Naive B cell (primary cell): ENCODE results near the gene PLA2G4E. TPM values are rescaled to one million over a fixed set of nuclear protein-coding genes. Genes with fewer than 3 reads are reported as not detected.
A peak's percentile ranks its signal among the peaks of the same experiment; 100 is the strongest.

Experiments used
- ATAC-seq, 2 donors: fragments of 150-1000 bp; cut with Tn5 transposase; 2 replicates each; pipeline ENCODE4 v1.10.0; 2021; ENCODE audit warnings: low read depth in 2 of 2, mild to moderate bottlenecking in 2 of 2, moderate library complexity in 2 of 2
- DNase-seq: peaks from one replicate; pipeline ENCODE4 v3.0.0; 2022
- H3K27ac Mint-ChIP-seq, 6 donors: one replicate each; pipeline ENCODE4 v1.8.0; 2020 to 2022; ENCODE audit warnings: mild to moderate bottlenecking in 6 of 6, mixed read lengths in 6 of 6, moderate library complexity in 5 of 6, inconsistent platforms in 2 of 6
- H3K27me3 Mint-ChIP-seq, 3 donors: one replicate each; pipeline ENCODE4 v1.8.0; 2021 to 2022; ENCODE audit warnings: mixed read lengths in 3 of 3, mild to moderate bottlenecking in 1 of 3
- H3K36me3 Mint-ChIP-seq, 2 donors: one replicate each; pipeline ENCODE4 v1.8.0; 2020 to 2022; ENCODE audit warnings: mixed read lengths in 2 of 2, inconsistent platforms in 1 of 2, mild to moderate bottlenecking in 1 of 2
- H3K4me1 Mint-ChIP-seq, 3 donors: one replicate each; pipeline ENCODE4 v1.8.0; 2020 to 2022; ENCODE audit warnings: mixed read lengths in 3 of 3, inconsistent platforms in 1 of 3, mild to moderate bottlenecking in 1 of 3, moderate library complexity in 1 of 3
- H3K4me3 Mint-ChIP-seq, 8 donors: one replicate each; pipeline ENCODE4 v1.8.0; 2020 to 2022; ENCODE audit warnings: mild to moderate bottlenecking in 8 of 8, mixed read lengths in 8 of 8, moderate library complexity in 8 of 8, inconsistent platforms in 2 of 8
- H3K9me3 Mint-ChIP-seq, 7 donors: one replicate each; pipeline ENCODE4 v1.8.0; 2020 to 2022; ENCODE audit warnings: mixed read lengths in 7 of 7, mild to moderate bottlenecking in 5 of 7, inconsistent platforms in 2 of 7, moderate library complexity in 1 of 7
- polyA plus RNA-seq, 6 donors: library from polyadenylated mRNA; unstranded; fragments of 300-500 nt; fragmentation: Illumina TruSeq; gene quantifications; one replicate each; pipeline ENCODE4 v1.2.3, GENCODE V29; 2021; ENCODE audit warnings: low read depth in 6 of 6

The PLA2G4E gene
- polyA plus RNA-seq, 6 donors from 2014 or later: not detected

DNA sequence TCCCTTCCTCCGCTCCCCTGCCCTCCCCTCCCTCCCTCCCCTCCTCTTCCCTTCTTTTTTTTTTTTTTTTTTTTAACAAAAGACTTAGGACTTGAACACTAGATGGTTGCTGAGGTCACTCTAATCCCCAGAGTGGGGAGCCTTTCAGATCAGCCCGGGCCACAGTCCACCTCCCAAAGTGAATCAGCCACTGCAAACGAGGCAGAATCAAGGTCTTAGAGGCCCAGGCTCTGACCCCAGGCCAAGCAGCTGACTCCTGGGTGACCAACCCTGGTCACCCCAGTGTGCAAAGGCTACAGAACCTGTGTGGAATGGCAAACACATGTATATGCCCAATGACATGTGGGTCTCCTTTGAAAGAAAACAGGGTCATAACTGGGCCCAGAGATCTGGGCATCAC is 30.2 kb downstream of the PLA2G4E start:
- Mint-ChIP-seq H3K36me3 (no peaks in the 10 kb centered on the region), H3K27ac (no peak overlapping the region), H3K9me3 (no peaks in the 10 kb centered on the region), H3K27me3 (peaks cover 0 to 20% (median 8%) of the 10 kb centered on the region in 3 donors), H3K4me1 (peaks cover 0 to 4% (median 0%) of the 10 kb centered on the region in 3 donors), H3K4me3 (no peak overlapping the region)
- ATAC-seq: no peak
- no peak for DNase-seq

DNA sequence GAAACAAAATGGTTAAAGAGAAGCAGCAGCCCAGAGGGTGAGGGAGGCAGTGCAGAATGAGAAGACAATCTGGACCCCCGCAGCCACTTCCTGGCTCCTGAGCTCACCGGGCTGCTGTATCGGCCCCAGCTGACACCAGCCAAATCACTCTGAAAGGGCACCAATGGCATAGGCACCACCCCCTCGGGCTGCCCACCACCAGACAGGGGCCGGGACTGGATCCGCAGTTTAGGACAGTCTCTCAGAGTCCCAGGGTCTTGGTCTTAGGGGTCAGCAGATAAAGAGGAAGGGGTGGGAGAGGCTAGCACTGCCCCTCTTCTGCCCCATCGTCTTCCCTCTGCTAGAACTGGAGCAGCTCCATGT is 30.6 kb downstream of the PLA2G4E start:
- DNase-seq (no peak), ATAC-seq (no peak)
- peaks cover 0 to 24% (median 8%) of the 10 kb centered on the region in 3 donors for H3K27me3 Mint-ChIP-seq
- H3K36me3 Mint-ChIP-seq: no peaks in the 10 kb centered on the region
- peaks cover 0 to 4% (median 0%) of the 10 kb centered on the region in 3 donors for H3K4me1 Mint-ChIP-seq
- no peak overlapping the region for H3K4me3 Mint-ChIP-seq
- no peak overlapping the region for H3K27ac Mint-ChIP-seq
- H3K9me3 Mint-ChIP-seq: no peaks in the 10 kb centered on the region

DNA sequence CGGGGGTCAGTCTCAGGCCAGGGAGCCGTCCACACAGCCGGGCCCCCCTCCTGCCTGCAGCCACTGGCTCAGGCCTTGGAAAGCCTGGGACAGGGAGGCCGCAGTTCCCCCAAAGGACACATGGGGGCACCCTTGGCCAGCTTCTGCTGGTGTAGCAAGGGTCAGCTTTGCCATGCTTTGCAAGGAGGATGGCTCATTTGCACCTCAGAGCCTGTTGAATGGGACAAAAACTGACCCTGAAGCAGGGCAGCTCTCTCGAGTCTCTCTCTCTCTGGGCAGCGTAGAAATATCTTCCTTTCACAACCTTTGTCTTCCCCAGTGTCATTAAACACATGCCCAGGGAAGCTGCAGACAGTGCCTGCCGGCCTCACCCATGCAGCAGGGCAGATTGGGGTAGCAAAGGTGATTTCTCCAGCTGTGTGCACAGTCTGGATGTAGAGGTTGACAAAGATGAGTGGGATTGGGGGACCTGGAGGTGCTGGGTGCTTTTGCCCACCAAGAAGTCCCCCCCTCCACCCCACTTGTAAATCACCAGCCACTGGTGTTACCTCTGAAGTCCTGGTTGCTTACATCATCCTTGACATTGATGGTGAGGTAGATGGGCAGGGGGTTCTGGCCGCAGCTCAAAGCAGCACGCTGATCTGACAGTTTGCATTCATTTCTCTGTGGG is 31.1 kb downstream of the PLA2G4E start:
- peaks cover 0 to 24% (median 8%) of the 10 kb centered on the region in 3 donors for H3K27me3 Mint-ChIP-seq
- H3K4me1 Mint-ChIP-seq: peaks cover 0 to 4% (median 0%) of the 10 kb centered on the region in 3 donors
- DNase-seq: peak; percentile 75
- H3K4me3 Mint-ChIP-seq: no peak overlapping the region
- H3K27ac Mint-ChIP-seq: no peak overlapping the region
- H3K9me3 Mint-ChIP-seq: no peaks in the 10 kb centered on the region
- H3K36me3 Mint-ChIP-seq: no peaks in the 10 kb centered on the region
- ATAC-seq: peak; percentile 85 to 94

DNA sequence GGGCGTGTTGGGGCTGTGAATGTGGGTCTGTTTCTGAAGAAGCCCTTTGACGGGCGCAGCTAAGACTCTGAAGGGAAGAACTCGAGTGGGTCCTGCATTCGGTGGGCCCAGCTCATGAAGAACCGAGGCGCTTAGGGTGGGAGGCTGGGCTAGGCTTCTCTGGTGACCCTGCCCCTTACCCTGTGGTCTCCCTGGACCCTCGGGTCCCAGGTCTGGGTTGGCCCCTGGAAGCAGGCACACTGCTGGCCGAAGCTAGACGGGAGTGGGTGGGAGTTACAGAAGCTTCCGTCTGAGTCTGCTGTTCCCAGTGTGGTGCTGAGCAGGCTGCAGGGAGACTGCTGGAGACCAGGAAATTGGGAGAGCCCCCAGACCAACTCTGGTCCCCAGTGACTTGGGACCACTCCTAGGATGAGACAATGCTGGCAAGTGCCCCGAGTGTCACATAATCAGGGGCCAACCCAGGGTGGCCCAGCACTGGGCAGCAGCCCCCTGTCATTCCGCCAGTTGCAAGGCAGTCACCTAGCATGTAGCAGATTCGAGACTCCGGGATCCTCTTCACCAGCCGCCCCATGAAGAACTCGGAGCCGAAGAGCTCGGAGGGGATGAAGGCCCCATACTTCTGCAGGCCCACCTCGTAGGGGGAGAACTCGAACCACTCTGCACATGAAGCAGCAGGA is 31.8 kb downstream of the PLA2G4E start:
- H3K4me1 Mint-ChIP-seq: peaks cover 0 to 4% (median 0%) of the 10 kb centered on the region in 3 donors
- H3K4me3 Mint-ChIP-seq: no peak overlapping the region
- peaks cover 0 to 26% (median 8%) of the 10 kb centered on the region in 3 donors for H3K27me3 Mint-ChIP-seq

DNA sequence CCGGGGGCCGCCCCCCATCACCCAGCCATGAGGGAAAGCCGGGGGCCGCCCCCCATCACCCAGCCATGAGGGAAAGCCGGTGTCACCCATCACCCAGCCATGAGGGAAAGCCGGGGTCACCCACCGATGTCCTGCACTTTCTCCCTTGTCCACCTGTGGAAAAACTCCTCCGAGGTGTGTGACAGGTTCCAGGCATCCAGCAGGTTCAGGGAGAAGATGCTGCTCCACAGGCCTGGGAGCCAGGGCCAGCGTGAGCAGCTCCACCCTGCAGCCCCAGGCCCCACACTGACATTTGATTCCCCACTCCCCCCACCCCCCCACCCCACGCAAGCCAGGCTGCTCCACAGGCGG is 32.9 kb downstream of the PLA2G4E start:
- H3K27ac Mint-ChIP-seq: no peak overlapping the region
- H3K4me3 Mint-ChIP-seq: no peak overlapping the region
- peaks cover 0 to 4% (median 0%) of the 10 kb centered on the region in 3 donors for H3K4me1 Mint-ChIP-seq
- H3K9me3 Mint-ChIP-seq: no peaks in the 10 kb centered on the region
- no peaks in the 10 kb centered on the region for H3K36me3 Mint-ChIP-seq
- H3K27me3 Mint-ChIP-seq: peaks cover 0 to 30% (median 8%) of the 10 kb centered on the region in 3 donors
- DNase-seq: no peak
- no peak for ATAC-seq

More for the DNA sequence above, 31.8 kb downstream of the PLA2G4E start:
- DNase-seq (no peak), ATAC-seq (peak in 1 of 2 donors; percentile 13)
- Mint-ChIP-seq H3K9me3 (no peaks in the 10 kb centered on the region), H3K36me3 (no peaks in the 10 kb centered on the region), H3K27ac (no peak overlapping the region)

DNA sequence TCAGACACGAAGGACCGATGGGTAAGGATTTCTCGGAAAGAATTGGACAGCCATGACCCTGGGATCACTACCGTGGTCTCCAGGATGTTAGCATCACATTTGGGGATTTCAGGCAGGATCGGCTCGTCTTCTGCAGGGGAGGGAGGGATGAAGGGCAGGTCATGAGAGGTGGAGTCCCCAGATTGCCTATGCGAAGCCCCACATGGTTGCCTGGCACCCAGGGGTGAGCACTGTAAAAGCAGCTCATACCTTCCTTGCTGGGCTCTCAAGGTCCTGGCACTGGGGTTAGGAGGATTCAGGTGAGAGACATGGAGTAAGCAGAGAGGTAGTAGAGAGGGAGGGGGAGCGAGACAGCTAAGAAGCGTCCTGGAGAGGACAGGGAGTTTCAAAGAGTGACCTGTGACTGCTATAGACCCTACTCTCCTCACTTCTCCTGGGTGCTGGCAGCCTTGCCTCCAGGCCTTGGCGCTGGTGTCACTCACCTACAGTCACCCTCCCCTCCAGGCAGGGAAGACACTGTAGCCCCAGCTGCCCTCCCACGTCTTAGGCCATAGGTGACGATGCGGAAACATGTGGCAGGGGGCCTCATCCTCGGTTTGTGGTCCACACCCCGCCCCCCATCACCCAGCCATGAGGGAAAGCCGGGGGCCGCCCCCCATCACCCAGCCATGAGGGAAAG is 33.5 kb downstream of the PLA2G4E start:
- Mint-ChIP-seq H3K27me3 (peaks cover 0 to 30% (median 8%) of the 10 kb centered on the region in 3 donors), H3K27ac (no peak overlapping the region), H3K9me3 (no peaks in the 10 kb centered on the region), H3K4me1 (peaks cover 0 to 4% (median 0%) of the 10 kb centered on the region in 3 donors), H3K4me3 (no peak overlapping the region), H3K36me3 (no peaks in the 10 kb centered on the region)
- ATAC-seq (no peak), DNase-seq (no peak)

DNA sequence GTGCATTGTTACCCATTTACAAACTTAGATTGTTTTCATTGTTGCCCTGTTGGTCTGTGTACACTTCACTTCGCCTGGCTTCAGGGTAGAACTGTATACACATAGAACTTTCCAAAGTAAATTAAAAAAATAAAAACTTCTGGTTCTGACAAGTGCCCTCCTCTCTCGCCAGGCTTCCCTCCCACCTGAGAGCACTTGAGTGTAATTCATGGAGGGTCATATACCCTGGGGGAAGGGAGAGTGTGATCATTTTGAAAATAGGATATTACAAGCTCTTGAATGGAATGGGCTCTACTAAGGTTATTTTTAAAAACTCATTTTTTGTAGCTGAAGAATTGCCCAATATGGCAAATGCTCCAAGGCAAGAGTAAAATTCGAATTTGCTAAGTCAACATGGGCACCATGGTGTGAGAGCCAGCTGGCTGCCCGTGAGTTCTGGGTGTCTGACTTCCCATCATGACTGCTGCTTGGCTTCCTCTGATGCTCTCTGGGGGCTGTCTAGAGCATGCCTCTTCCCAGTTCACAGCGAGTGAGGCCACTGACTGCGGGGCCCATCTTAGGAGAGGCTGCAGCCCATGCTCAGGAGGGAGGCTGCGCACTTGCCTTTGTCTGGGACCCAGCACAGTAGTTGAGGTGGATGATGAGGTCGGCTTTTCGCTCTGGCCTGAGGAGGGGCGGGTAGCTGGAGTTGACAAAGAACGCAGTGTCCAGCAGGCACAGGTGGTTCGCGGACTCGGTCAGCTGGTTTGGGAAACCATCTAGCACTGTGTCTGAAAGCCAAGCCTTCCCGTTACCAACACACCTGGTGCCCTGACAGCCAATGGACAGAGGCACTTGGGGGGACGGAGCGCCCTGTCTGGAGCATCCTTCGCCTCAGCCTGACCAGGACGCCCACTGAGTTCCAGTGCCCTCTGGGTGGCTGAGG is 35.3 kb downstream of the PLA2G4E start:
- Mint-ChIP-seq H3K36me3 (no peaks in the 10 kb centered on the region), H3K4me3 (no peak overlapping the region), H3K4me1 (peaks cover 0 to 4% (median 0%) of the 10 kb centered on the region in 3 donors), H3K9me3 (no peaks in the 10 kb centered on the region), H3K27me3 (peaks cover 0 to 30% (median 8%) of the 10 kb centered on the region in 3 donors), H3K27ac (no peak overlapping the region)
- no peak for DNase-seq
- no peak for ATAC-seq

DNA sequence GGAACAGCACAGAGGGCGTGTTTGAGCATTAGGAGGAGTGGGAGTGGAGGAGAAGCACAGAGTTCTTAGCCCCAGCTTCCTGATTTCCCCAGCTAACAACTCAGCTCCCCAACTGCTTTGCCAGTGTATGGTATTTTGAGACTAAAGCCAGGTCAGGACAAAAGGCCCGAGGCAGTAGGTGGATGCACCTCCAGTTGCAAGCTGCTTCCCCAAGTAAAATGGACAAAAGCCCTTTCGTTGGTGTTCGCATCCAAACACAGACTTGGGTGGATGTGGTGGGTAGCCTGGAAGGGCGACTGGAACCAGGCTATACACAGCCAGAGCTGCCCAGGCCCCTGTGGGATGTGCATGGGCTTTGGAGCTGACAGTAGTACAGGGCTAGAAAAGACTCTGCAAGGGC is 36.2 kb downstream of the PLA2G4E start:
- no peaks in the 10 kb centered on the region for H3K9me3 Mint-ChIP-seq
- no peak overlapping the region for H3K4me3 Mint-ChIP-seq
- peaks cover 0 to 23% (median 8%) of the 10 kb centered on the region in 3 donors for H3K27me3 Mint-ChIP-seq
- no peak overlapping the region for H3K27ac Mint-ChIP-seq
- H3K4me1 Mint-ChIP-seq: peaks cover 0 to under 1% (median 0%) of the 10 kb centered on the region in 3 donors
- no peak for ATAC-seq
- no peak for DNase-seq
- no peaks in the 10 kb centered on the region for H3K36me3 Mint-ChIP-seq

DNA sequence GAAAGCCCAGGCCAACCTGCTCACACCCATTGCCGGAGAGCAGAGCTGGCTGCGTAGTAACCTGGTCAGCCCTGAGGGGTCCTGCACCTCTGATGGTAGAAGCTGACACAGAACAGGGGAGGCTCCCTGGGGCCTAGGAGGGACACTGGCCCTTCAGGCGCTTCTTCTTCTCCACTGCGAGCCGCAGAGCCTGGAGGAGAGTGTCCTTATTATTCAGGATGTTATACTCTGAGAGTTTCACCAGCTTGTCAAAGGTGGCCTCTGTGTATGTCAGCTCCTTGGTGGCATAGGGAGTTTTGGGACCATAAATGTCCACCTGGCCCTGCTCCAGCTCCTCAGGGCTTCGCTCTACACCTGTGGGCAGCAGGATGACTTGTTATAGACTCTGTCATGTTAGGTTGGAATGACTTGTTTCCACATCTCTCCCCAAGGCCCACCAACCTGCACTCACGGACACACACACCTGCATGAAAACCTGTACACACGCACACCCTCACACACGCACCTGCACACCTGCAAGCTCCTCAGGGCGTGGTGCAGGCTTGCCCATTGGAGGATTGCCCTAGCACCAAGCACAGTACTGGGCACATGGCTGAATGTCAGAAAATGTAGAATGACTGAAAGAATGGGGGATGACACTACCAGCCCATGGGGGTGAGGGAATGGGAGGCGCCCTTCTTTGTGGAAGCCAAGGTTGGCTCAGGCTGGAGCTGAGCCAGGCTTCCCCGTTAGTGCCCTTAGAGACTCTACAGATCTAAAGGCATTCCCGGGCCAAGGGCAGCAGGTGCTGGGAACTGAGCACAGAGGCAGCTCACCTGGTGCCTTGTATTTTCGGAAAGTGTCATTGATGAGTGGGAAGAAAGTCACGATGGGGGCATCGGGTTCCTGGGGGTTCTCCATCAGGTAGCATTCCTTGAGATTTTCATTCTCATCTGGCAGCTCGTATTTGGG is 36.9 kb downstream of the PLA2G4E start:
- no peak for DNase-seq
- Mint-ChIP-seq H3K4me3 (no peak overlapping the region), H3K36me3 (no peaks in the 10 kb centered on the region), H3K27me3 (peaks cover 0 to 19% (median 7%) of the 10 kb centered on the region in 3 donors), H3K4me1 (no peaks in the 10 kb centered on the region), H3K27ac (no peak overlapping the region), H3K9me3 (no peaks in the 10 kb centered on the region)
- no peak for ATAC-seq

DNA sequence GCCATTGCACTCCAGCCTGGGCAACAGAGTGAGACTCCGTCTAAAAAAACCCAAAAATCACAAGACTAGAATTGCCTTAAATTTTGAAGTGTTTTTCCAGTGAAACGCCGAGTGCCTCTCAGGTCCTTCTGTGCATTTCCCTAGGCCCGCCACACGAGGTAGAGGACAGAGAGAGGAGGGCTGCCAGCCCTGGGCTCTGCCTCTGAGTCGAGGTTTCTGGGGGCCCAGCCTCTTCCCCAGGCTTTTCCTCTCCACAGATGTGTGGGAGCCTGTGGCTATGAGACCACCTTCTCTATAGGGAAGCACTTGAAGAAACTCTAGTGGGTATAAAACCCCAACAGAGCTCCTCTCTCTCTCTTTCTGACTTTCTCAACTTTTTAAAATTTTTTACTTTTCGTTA is 37.6 kb downstream of the PLA2G4E start:
- DNase-seq: no peak
- no peak for ATAC-seq
- Mint-ChIP-seq H3K36me3 (no peaks in the 10 kb centered on the region), H3K27ac (no peak overlapping the region), H3K27me3 (peaks cover 0 to 12% (median under 1%) of the 10 kb centered on the region in 3 donors), H3K9me3 (no peaks in the 10 kb centered on the region), H3K4me1 (no peaks in the 10 kb centered on the region), H3K4me3 (no peak overlapping the region)

DNA sequence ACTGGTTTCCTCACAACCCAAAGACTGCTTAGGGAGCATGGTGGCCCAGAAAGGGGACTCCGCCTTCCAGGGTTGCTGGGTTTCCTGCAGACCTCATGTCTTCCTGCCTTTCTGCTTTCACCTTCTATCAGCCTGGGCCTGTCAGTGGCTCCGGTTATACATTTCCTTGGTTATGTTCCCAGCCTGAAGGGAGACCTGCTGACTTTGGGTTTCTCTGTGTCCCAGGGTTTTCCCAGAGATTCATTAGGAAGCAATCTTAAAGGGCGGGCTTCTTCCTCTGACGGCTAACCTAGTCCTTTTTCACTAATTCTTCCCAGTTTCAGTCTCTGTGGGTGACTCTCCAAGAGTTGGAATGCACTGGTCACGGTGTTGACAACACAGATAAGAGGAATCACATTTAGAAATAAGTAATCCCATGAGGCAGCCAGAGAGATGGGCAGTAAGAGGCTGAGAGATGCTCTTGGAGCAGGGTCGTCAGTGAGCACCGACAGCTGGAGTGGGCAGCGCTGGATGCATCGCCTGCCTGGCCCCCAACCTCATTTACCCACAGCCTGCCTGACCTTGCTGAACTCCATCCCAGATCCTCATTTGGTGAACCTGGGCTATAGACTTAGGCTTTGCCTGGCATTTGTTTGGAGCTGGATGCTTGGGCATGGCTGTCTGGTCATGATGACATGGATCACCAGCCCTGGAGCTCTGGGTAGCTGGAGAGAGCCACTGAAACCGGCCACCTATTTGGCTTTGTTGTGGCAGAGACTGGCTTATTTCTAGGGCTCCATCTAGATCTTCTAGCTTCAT is 38.5 kb downstream of the PLA2G4E start:
- no peaks in the 10 kb centered on the region for H3K36me3 Mint-ChIP-seq
- no peaks in the 10 kb centered on the region for H3K4me1 Mint-ChIP-seq
- no peak overlapping the region for H3K4me3 Mint-ChIP-seq
- DNase-seq (no peak), ATAC-seq (no peak)
- peaks cover 0 to 14% (median 0%) of the 10 kb centered on the region in 3 donors for H3K27me3 Mint-ChIP-seq
- H3K27ac Mint-ChIP-seq: no peak overlapping the region
- H3K9me3 Mint-ChIP-seq: no peaks in the 10 kb centered on the region
